GM13976 (cell line): ENCODE data around the gene EPHA7.

Experiments used
- DNase-seq: peaks from one replicate; pipeline ENCODE4 v3.0.0; 2012; ENCODE audit warnings: low spot score
- CTCF ChIP-seq: IDR thresholded peaks from 2 replicates; pipeline ENCODE4 v1.5.1; 2012; ENCODE audit warnings: borderline replicate concordance, mild to moderate bottlenecking; ENCODE audit not compliant: insufficient read depth; ENCODE audit errors: extremely low read depth, missing control alignments, control extremely low read depth
- in situ Hi-C: fragments of 300-500 bp; cut with MboI; formaldehyde crosslinking; loops from one replicate; pipeline ENCODE4 v1.12.0; 2022; ENCODE audit warnings: low sequenced_read_pairs, mixed read lengths, inconsistent platforms; ENCODE audit not compliant: unreplicated experiment

EPHA7 gene

GRCh38 chr6:93293460-93293859, 125.9 kb downstream of the EPHA7 start:
- in situ Hi-C loops, result no loop called here
- TF ChIP-seq CTCF, result no peak
- DNase-seq, result no peak

DNA sequence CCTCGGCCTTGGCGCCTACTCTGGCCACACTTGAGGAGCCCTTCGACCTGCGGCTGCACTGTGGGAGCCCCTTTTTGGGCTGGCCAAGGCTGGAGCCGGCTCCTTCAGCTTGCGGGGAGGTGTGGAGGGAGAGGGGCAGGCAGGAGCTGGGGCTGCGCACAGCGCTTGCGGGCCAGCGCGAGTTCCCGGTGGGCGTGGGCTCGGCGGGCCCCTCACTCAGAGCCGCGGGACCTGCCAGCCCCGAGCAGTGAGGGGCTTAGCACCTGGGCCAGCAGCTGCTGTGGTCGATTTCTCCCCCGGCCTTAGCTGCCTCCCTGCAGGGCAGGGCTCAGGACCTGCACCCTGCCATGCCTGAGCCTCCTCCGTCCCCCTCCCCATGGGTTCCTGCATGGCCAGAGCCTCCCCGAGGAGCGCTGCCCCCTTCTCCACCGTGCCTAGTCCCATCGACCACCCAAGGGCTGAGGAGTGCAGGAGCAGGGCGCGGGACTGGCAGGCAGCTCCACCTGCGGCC, 136.8 kb downstream of the EPHA7 start:
- in situ Hi-C loops, result no loop called here

GRCh38 chr6:93278241-93278640, 141.1 kb downstream of the EPHA7 start:
- no peak for TF ChIP-seq CTCF
- DNase-seq, result no peak
- in situ Hi-C loops, result no loop called here

More for the DNA sequence above, 136.8 kb downstream of the EPHA7 start:
- no peak for DNase-seq
- TF ChIP-seq CTCF, result no peak

- no peak for TF ChIP-seq CTCF
- in situ Hi-C loops, result no loop called here
- no peak for DNase-seq
Measured at GRCh38 chr6:93272896-93273295, 146.5 kb downstream of the EPHA7 start.

DNA sequence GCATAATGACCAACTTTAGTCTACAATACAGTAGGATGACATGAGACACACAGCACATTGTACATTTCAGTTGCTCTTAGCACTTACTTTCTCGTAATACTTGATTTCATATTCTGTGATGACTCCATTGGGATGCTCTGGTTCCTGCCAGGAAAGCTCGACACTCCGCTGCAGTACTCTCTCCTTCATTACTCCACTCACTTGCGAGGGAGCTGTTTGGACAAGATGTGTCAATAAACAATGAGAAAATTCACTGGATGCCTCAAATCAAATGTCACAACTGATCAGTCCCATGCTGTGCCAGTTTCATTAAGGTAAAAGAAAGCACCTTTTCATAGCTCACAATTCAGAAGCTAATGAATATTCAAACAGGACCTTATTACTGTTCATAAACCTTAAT, 147.1 kb downstream of the EPHA7 start:
- in situ Hi-C loops, result no loop called here
- TF ChIP-seq CTCF, result no peak
- DNase-seq, result no peak

GRCh38 chr6:93266116-93266817, 153.1 kb downstream of the EPHA7 start:
- no peak for DNase-seq
- in situ Hi-C loops, result no loop called here
- no peak for TF ChIP-seq CTCF

DNA sequence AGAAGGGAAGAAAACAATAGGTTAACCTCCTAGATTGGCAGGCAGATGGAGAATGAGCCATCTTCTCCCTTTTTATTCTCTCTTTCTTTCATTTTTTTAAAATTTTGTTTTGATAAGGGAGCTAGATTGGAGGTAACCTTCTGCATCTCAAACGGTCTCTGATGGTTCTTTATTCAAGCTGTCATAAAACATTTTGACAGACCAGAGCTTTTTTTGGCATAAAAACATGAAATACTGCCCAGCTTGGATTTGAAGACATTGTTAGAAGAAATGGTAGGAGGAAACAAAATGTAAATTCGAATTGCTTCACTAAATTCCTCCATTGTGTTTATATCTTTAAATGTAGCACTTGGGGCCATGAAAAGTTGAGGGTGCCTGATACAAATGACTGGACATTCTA, 158.5 kb downstream of the EPHA7 start:
- no peak for DNase-seq
- in situ Hi-C loops, result no loop called here
- no peak for TF ChIP-seq CTCF
